ENCODE data around the gene ZNF320. TPM values are rescaled to one million over a fixed set of nuclear protein-coding genes. Genes with fewer than 3 reads are reported as not detected.

Gene ZNF320
- total RNA-seq, 1 experiment from 2014 or later: 10.2 TPM

DNA sequence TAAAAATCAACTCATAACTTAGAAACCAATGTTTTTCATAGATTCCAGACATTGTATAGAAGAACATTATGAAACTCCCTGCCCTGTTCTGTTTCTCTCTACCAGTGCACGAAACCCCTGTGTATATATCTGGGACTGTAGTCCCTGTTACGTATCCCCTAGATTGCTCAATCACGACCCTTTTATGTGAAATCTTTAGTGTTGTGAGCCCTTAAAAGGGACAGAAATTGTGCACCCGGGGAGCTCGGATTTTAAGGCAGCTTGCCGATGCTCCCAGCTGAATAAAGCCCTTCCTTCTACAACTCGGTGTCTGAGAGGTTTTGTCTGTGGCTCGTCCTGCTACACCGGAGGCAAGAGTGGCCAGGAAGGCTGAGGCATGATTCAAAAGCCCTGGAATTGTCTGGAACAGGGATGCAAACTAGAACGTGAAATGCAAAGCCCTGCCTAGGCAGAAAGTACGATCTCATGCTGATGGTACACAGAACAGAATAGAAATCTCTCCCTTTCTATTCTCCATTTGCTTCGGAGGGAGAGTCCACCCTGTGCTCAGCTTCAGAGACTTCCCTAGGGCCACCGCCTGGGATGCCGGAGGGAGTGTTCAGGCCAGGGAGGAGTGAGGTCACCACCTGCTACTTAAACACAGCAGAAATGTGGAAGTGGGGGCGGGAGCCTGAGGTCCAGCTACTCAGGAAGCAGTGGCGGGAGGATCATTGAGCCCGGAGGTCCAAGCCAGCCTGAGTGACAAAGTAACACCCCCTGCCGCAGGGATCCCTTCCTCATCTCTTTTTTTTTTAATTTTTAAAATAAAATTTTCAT, 26.6 kb upstream of the ZNF320 start:
- Histone ChIP-seq H3K4me1 (ENCODE audit: control insufficient read depth, insufficient read depth, low read length) (peaks cover 5% of the 10 kb centered on the region; the same call in 1 of the 2 replicates), H3K36me3 (ENCODE audit: control insufficient read depth, insufficient read depth, low read length) (peaks cover 2% of the 10 kb centered on the region; the same call in 1 of the 2 replicates), H3K27ac (ENCODE audit: low read length) (peak overlapping the region; percentile 77), H3K9me3 (ENCODE audit: control insufficient read depth, insufficient read depth, low read depth, low read length) (no peaks in the 10 kb centered on the region), H3K4me3 (ENCODE audit: low read depth in 2 of 2, low read length in 2 of 2) (peak overlapping the region; percentile 77 to 91), H3K27me3 (ENCODE audit: control insufficient read depth, insufficient read depth, low read length) (no peaks in the 10 kb centered on the region)
- DNase-seq (ENCODE audit: low read depth, low spot score) (no peak), ATAC-seq (peak; percentile 57)
- no TSS peak for BruUV-seq (replicated peaks)
- POLR2A ChIA-PET: no interaction called here
- CTCF ChIA-PET: no interaction called here
- TF ChIP-seq, protein P1, sequence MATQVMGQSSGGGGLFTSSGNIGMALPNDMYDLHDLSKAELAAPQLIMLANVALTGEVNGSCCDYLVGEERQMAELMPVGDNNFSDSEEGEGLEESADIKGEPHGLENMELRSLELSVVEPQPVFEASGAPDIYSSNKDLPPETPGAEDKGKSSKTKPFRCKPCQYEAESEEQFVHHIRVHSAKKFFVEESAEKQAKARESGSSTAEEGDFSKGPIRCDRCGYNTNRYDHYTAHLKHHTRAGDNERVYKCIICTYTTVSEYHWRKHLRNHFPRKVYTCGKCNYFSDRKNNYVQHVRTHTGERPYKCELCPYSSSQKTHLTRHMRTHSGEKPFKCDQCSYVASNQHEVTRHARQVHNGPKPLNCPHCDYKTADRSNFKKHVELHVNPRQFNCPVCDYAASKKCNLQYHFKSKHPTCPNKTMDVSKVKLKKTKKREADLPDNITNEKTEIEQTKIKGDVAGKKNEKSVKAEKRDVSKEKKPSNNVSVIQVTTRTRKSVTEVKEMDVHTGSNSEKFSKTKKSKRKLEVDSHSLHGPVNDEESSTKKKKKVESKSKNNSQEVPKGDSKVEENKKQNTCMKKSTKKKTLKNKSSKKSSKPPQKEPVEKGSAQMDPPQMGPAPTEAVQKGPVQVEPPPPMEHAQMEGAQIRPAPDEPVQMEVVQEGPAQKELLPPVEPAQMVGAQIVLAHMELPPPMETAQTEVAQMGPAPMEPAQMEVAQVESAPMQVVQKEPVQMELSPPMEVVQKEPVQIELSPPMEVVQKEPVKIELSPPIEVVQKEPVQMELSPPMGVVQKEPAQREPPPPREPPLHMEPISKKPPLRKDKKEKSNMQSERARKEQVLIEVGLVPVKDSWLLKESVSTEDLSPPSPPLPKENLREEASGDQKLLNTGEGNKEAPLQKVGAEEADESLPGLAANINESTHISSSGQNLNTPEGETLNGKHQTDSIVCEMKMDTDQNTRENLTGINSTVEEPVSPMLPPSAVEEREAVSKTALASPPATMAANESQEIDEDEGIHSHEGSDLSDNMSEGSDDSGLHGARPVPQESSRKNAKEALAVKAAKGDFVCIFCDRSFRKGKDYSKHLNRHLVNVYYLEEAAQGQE (IDR thresholded peaks at IDR 0.05; ENCODE audit: insufficient read depth in 1 of 2, low read depth in 2 of 2, low read length in 1 of 2): no peak
- TF ChIP-seq, protein P2, sequence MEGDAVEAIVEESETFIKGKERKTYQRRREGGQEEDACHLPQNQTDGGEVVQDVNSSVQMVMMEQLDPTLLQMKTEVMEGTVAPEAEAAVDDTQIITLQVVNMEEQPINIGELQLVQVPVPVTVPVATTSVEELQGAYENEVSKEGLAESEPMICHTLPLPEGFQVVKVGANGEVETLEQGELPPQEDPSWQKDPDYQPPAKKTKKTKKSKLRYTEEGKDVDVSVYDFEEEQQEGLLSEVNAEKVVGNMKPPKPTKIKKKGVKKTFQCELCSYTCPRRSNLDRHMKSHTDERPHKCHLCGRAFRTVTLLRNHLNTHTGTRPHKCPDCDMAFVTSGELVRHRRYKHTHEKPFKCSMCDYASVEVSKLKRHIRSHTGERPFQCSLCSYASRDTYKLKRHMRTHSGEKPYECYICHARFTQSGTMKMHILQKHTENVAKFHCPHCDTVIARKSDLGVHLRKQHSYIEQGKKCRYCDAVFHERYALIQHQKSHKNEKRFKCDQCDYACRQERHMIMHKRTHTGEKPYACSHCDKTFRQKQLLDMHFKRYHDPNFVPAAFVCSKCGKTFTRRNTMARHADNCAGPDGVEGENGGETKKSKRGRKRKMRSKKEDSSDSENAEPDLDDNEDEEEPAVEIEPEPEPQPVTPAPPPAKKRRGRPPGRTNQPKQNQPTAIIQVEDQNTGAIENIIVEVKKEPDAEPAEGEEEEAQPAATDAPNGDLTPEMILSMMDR (IDR thresholded peaks at IDR 0.05): no peak
- TF ChIP-seq SIN3A (IDR thresholded peaks at IDR 0.05; ENCODE audit: borderline replicate concordance, insufficient read depth, low read depth, low read length) (no peak), TCF7L2 (IDR thresholded peaks at IDR 0.05; ENCODE audit: low read depth, low read length) (no peak), POLR2AphosphoS5 (IDR thresholded peaks at IDR 0.05; ENCODE audit: low read depth, low read length) (no peak; the same call in 1 of the 2 replicates)
- in situ Hi-C loops (cut with HindIII; ENCODE audit: low pct_unique_long_range_greater_than_20kb, low sequenced_read_pairs): no loop called here
- intact Hi-C loops (cut with micrococcal nuclease; ENCODE audit: unreplicated experiment): no loop called here

DNA sequence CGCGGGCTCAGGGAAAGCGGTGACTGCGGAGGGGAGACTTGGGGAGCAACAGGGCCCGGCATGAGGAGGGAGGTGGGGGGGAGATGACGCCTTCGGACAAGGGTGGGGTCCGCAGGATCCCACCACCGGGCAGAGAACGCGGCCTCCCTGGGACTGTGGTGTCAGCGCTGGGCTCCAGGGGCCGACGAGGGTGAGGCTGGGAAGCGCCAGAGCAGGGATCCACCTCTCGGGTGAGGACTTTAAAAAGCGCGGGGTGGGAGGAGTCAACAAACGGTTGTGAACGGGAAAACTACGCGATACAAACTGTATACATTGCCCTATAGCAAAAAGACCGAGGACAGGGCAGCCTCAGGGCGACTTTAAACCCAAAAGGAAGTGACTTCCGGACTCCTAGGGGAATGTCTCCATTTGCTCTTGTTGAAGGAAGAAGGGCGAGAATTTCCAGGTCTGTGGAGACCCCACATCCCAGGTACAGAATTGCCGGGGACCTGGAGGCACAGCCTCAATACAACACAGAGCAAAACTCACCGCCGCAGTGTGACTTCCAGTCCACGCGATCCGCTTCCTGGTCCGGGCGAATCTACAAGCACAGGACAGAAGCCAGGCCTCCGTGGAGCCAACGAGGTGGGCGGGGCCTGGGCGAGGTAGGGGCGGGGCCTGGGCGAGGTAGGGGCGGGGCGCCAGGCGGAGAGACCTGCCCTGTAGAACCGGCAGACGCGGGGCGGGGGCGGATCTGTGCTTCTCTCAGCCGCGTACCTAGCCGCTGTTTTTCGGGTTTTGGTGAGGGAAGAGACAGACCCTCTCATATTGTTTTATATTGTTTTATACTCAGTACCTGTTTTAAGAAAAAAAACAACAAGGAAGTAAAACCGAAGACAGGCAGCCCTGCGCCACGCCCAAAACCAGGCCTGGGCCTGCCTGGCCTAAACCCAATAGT, 25.7 kb upstream of the ZNF320 start, which contains the start of gene ZNF888:
TSS of gene ZNF888 (minus strand) at position 588 of the 937 bp plus-strand sequence. CDS start 5,555 bp downstream, outside the sequence.
- Histone ChIP-seq H3K9me3 (ENCODE audit: control insufficient read depth, insufficient read depth, low read depth, low read length) (no peaks in the 10 kb centered on the region), H3K27me3 (ENCODE audit: control insufficient read depth, insufficient read depth, low read length) (no peaks in the 10 kb centered on the region), H3K36me3 (ENCODE audit: control insufficient read depth, insufficient read depth, low read length) (no peaks in the 10 kb centered on the region), H3K4me3 (ENCODE audit: low read depth in 2 of 2, low read length in 2 of 2) (peak within 1 kb of the TSS; percentile 77 to 91), H3K4me1 (ENCODE audit: control insufficient read depth, insufficient read depth, low read length) (peaks cover 5% of the 10 kb centered on the region; the same call in 1 of the 2 replicates), H3K27ac (ENCODE audit: low read length) (peak within 1 kb of the TSS; percentile 95)
- ATAC-seq (peak; percentile 99), DNase-seq (ENCODE audit: low read depth, low spot score) (peak; percentile 33)
- TSS peak; percentile 87 for BruUV-seq (replicated peaks)
- POLR2A ChIA-PET: no interaction called here
- TF ChIP-seq SIN3A (IDR thresholded peaks at IDR 0.05; ENCODE audit: borderline replicate concordance, insufficient read depth, low read depth, low read length) (0 out of 2 replicates have a peak, but pooled peaks have one; percentile 47), POLR2AphosphoS5 (IDR thresholded peaks at IDR 0.05; ENCODE audit: low read depth, low read length) (peak; percentile 82), TCF7L2 (IDR thresholded peaks at IDR 0.05; ENCODE audit: low read depth, low read length) (no peak)
- TF ChIP-seq, protein P2 (IDR thresholded peaks at IDR 0.05): no peak
- TF ChIP-seq, protein P1 (IDR thresholded peaks at IDR 0.05; ENCODE audit: insufficient read depth in 1 of 2, low read depth in 2 of 2, low read length in 1 of 2): no peak
- intact Hi-C loops (cut with micrococcal nuclease; ENCODE audit: unreplicated experiment) (no loop called here), in situ Hi-C loops (cut with HindIII; ENCODE audit: low pct_unique_long_range_greater_than_20kb, low sequenced_read_pairs) (no loop called here)
- CTCF ChIA-PET: no interaction called here

Data from Panc1 (cell line).